ENCODE measurements around the gene PCDHGB3.
"Not testable (repeated sequence)": the region's sequence is repeated elsewhere in the genome, so short reads cannot be mapped to it uniquely, and the experiment has no call there.

PCDHGB3 gene

GRCh38 chr5:141384471-141385267 lies 14.6 kb downstream of the PCDHGB3 start:
- in situ Hi-C loops (cut with HindIII; ENCODE audit: low sequenced_read_pairs), result loop anchor here (5.0 kb wide), 1 partner anchor 47 kb away; the partner anchor contains the start of gene PCDHGA2
- no peak overlapping the region for H3K4me3 ChIP-seq (ENCODE audit: low read depth, low read length)
- TF ChIP-seq CTCF (IDR thresholded peaks at IDR 0.05; ENCODE audit: low read depth, low read length, missing control alignments), result no peak
- no peak for DNase-seq (ENCODE audit: low read depth)

GRCh38 chr5:141387557-141388311 lies 17.7 kb downstream of the PCDHGB3 start, which contains the start of gene PCDHGB4:
Gene PCDHGB4, plus strand, starts transcription at chr5:141387698. Its CDS starts 187 bp downstream, at chr5:141387885.
- TF ChIP-seq CTCF (IDR thresholded peaks at IDR 0.05; ENCODE audit: low read depth, low read length, missing control alignments), result peak; percentile 49
- in situ Hi-C loops (cut with HindIII; ENCODE audit: low sequenced_read_pairs), result loop anchor here (5.0 kb wide), 1 partner anchor 50 kb away; the partner anchor contains the start of gene PCDHGA2
- not testable (repeated sequence) for DNase-seq (ENCODE audit: low read depth)
- peak within 1 kb of the TSS; percentile 24 for H3K4me3 ChIP-seq (ENCODE audit: low read depth, low read length)

- TF ChIP-seq CTCF (IDR thresholded peaks at IDR 0.05; ENCODE audit: low read depth, low read length, missing control alignments), result no peak
Observed at GRCh38 chr5:141388661-141389060, 18.6 kb downstream of the PCDHGB3 start.

GRCh38 chr5:141389153-141390042 lies 19.4 kb downstream of the PCDHGB3 start:
- in situ Hi-C loops (cut with HindIII; ENCODE audit: low sequenced_read_pairs), result loop anchor here (5.0 kb wide), 1 partner anchor 52 kb away; the partner anchor contains the start of gene PCDHGA2
- no peak overlapping the region for H3K4me3 ChIP-seq (ENCODE audit: low read depth, low read length)
- no peak for DNase-seq (ENCODE audit: low read depth)
- no peak for TF ChIP-seq CTCF (IDR thresholded peaks at IDR 0.05; ENCODE audit: low read depth, low read length, missing control alignments)

More at GRCh38 chr5:141388661-141389060, 18.6 kb downstream of the PCDHGB3 start:
- in situ Hi-C loops (cut with HindIII; ENCODE audit: low sequenced_read_pairs), result loop anchor here (5.0 kb wide), 1 partner anchor 51 kb away; the partner anchor contains the start of gene PCDHGA2
- DNase-seq (ENCODE audit: low read depth), result no peak
- no peak overlapping the region for H3K4me3 ChIP-seq (ENCODE audit: low read depth, low read length)

- no peak for DNase-seq (ENCODE audit: low read depth)
- no peak within 1 kb of the TSS for H3K4me3 ChIP-seq (ENCODE audit: low read depth, low read length)
- in situ Hi-C loops (cut with HindIII; ENCODE audit: low sequenced_read_pairs), result no loop called here
- TF ChIP-seq CTCF (IDR thresholded peaks at IDR 0.05; ENCODE audit: low read depth, low read length, missing control alignments), result peak; percentile 9
Observed at GRCh38 chr5:141392429-141393198, 22.6 kb downstream of the PCDHGB3 start, which contains the start of gene PCDHGA8. Gene PCDHGA8, plus strand, starts transcription at chr5:141392633. Its CDS starts 181 bp downstream, at chr5:141392814.
